Retinal pigment epithelial cell (primary cell): ENCODE data around the gene GLB1L2.
"Not testable (repeated sequence)": the region's sequence is repeated elsewhere in the genome, so short reads cannot be mapped to it uniquely, and the experiment has no call there.

Source experiments
- DNase-seq: peaks from one replicate; pipeline ENCODE4 v3.0.0-alpha.2; 2010; ENCODE audit warnings: low read depth
- H3K4me3 ChIP-seq: 2 replicates; pipeline ENCODE4 v1.5.1; 2011; ENCODE audit warnings: mild to moderate bottlenecking, low read length, control low read depth, moderate library complexity
- CTCF ChIP-seq: conservative IDR thresholded peaks from 2 replicates; pipeline ENCODE4 v1.5.1; 2011; ENCODE audit warnings: low read depth, low read length, control low read depth, inconsistent platforms

Gene GLB1L2

GRCh38 chr11:134312223-134312622 is 19.6 kb upstream of the GLB1L2 start:
- no peak for TF ChIP-seq CTCF
- no peak overlapping the region for H3K4me3 ChIP-seq
- no peak for DNase-seq

- no peak overlapping the region for H3K4me3 ChIP-seq
- no peak for TF ChIP-seq CTCF
- no peak for DNase-seq
Observed at GRCh38 chr11:134312807-134313206, 19.0 kb upstream of the GLB1L2 start.

- DNase-seq = no peak
- H3K4me3 ChIP-seq = no peak overlapping the region
- TF ChIP-seq CTCF = no peak
Observed at GRCh38 chr11:134313379-134313778, 18.4 kb upstream of the GLB1L2 start.

DNA sequence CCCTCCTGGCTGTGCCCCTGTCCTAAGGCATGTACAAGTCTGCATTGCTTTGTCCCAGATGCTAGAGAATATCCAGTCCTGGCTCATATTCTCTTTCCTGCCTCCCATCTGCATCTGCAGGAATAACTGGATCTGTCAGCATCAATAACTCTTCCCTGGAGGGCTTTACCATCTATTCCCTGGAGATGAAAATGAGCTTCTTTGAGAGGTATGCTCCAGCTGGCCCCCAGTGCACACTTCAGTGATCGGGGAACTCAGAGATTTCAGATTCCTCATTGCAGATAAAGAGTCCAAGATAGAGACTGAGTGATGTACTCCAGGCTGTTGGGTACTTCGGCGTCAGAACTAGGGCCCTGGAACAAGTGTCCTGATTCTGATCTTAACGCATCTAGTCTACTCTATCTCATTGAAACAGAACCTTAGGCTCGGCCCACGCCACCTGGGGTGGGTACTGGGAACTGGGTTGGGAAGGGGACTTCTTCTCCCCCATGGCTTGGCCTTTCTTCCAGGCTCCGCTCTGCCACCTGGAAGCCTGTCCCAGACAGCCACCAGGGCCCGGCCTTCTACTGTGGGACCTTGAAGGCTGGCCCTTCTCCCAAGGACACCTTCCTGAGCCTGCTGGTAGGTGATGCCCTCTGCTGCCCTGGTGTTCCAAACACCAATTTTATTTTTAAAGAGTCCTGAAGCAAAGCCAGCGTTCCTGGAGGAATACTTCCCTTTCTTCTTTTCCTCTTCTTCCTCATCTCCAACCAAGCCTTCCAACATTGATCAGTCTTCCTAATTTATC is 17.8 kb upstream of the GLB1L2 start:
- TF ChIP-seq CTCF = no peak
- no peak for DNase-seq
- H3K4me3 ChIP-seq = no peak overlapping the region

DNA sequence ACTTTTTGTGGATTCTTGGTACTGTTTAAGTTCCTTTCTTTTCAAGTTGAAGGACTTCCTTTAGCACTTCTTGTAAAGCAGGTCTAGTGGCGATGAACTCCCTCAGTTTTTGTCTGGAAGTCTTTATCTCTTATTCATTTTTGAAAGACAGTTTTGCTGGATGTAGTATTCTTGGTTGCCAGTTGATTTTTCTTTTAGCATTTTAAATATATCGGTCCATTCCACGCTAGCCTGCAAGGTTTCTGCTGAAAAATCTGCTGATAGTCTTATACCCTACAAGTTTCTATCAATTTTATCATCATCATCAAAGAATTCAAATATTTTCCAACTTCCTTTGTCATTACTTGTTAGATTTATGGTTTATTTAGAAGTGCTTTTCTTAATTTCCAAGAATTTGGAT is 14.7 kb upstream of the GLB1L2 start:
- DNase-seq = no peak
- TF ChIP-seq CTCF = no peak
- H3K4me3 ChIP-seq = no peak overlapping the region

GRCh38 chr11:134321373-134321772 is 10.4 kb upstream of the GLB1L2 start:
- DNase-seq, H3K4me3 ChIP-seq: not testable (repeated sequence)

- no peak overlapping the region for H3K4me3 ChIP-seq
- DNase-seq = no peak
- no peak for TF ChIP-seq CTCF
Observed at GRCh38 chr11:134322553-134322952, 9.2 kb upstream of the GLB1L2 start.

DNA sequence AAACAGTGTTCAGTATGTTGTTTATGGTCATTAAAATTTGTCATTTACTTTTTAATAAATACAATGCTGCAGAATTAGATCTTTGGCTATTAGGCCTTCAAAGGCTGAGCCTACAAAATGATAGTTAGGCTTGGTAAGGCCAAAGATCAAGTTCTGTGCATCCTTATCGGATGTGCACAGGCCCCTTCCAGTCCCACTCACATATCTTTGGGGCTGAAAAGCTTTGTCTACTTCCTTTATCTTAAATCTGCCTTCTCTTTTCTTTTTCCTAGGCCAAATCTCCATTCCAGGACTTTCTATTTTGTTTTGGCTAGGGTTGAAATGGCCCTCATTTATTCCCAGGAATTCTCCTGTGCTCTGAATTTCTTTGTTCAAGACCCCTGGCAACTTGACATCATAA is 3.4 kb upstream of the GLB1L2 start:
- no peak for TF ChIP-seq CTCF
- H3K4me3 ChIP-seq = no peak overlapping the region
- DNase-seq = no peak
